HepG2 (cell line): Measurements from ENCODE around the gene SMAD7. TPM values are rescaled to one million over a fixed set of nuclear protein-coding genes. Genes with fewer than 3 reads are reported as not detected.

ENCODE experiments used
- ATAC-seq: fragments of 200-7000 bp; cut with Tn5 transposase; 3 replicates; pipeline ENCODE4 v1.9.1; 2020; ENCODE audit warnings: mild to moderate bottlenecking, moderate library complexity
- BruUV-seq: library from RNA; stranded (reverse); fragments of 400-500 nt; replicated peaks from 2 replicates; lab custom pipeline; 2021; lab: Mats Ljungman, UMichigan
- CTCF ChIA-PET: fragments of 300-600 bp; formaldehyde crosslinking; extraction: SDS; loops from one replicate; lab custom pipeline; 2021; ENCODE audit warnings: low total read pairs, inconsistent platforms, low intra/inter-chr PET ratio; lab: Yijun Ruan, JAX
- POLR2A ChIA-PET: fragments of 350-600 bp; sonication (Branson Sonifier 250); formaldehyde crosslinking; loops from one replicate; lab custom pipeline; 2020; ENCODE audit warnings: antibody characterized with exemption, inconsistent platforms; lab: Yijun Ruan, JAX
- DNase-seq: peaks from one replicate; pipeline ENCODE4 v3.0.0-alpha.2; 2015; ENCODE audit warnings: low spot score
- FAIRE-seq: peaks from 3 replicates; lab custom pipeline; 2011; peaks lifted over from hg19 to GRCh38; lab: Jason Lieb, UNC
- H2AFZ ChIP-seq: one replicate; pipeline ENCODE4 v1.6.1; 2011; ENCODE audit warnings: low read length, inconsistent platforms
- H3K27ac ChIP-seq: fragments of 300-600 bp; 3 replicates; pipeline ENCODE4 v1.8.0; 2011; ENCODE audit warnings: mixed run types, mild to moderate bottlenecking, mixed read lengths, low read length, inconsistent platforms; ENCODE audit not compliant: insufficient read depth; ENCODE audit errors: extremely low read length
- H3K27me3 ChIP-seq, 2 experiments: fragments of 200-600 bp in 1 of 2; 2 replicates in 1 of 2; 3 replicates in 1 of 2; pipeline versions ENCODE4 v1.6.0 to v1.8.0; 2011; ENCODE audit warnings: low read length in 2 of 2, mild to moderate bottlenecking in 2 of 2, moderate library complexity in 2 of 2, inconsistent platforms in 1 of 2; ENCODE audit not compliant: insufficient read depth in 2 of 2, control insufficient read depth in 1 of 2
- H3K36me3 ChIP-seq, 2 experiments: fragments of 200-600 bp in 1 of 2; replicated peaks in 1 of 2; 2 replicates in 1 of 2; 3 replicates in 1 of 2; pipeline versions ENCODE4 v1.5.1 to v1.8.0; 2011; ENCODE audit warnings: low read length in 2 of 2, inconsistent platforms in 1 of 2; ENCODE audit not compliant: insufficient read depth in 2 of 2, control insufficient read depth in 1 of 2
- H3K4me1 ChIP-seq: 2 replicates; pipeline ENCODE4 v1.5.1; 2012; ENCODE audit warnings: low read length, inconsistent platforms; ENCODE audit not compliant: insufficient read depth
- H3K4me2 ChIP-seq: 2 replicates; pipeline ENCODE4 v1.6.0; 2011; ENCODE audit warnings: low read depth, low read length, inconsistent platforms
- H3K4me3 ChIP-seq, 3 experiments: fragments of 200-600 bp in 1 of 3; sonication (generic), shearing (Covaris generic) in 1 of 3; replicated peaks in 1 of 3; 2 replicates each; pipeline ENCODE4 v1.5.1; 2011 to 2016; ENCODE audit warnings: low read length in 3 of 3, inconsistent platforms in 2 of 3, low read depth in 2 of 3, mild to moderate bottlenecking in 2 of 3, control low read depth in 1 of 3, mixed read lengths in 1 of 3; ENCODE audit not compliant: insufficient read depth in 1 of 3
- H3K79me2 ChIP-seq: one replicate; pipeline ENCODE4 v1.6.1; 2011; ENCODE audit warnings: low read length, inconsistent platforms; ENCODE audit not compliant: insufficient read depth
- H3K9ac ChIP-seq: 2 replicates; pipeline ENCODE4 v1.6.0; 2011; ENCODE audit warnings: mild to moderate bottlenecking, low read depth, low read length, inconsistent platforms; ENCODE audit not compliant: insufficient read depth
- H3K9me3 ChIP-seq: 2 replicates; pipeline ENCODE4 v1.5.1; 2012; ENCODE audit warnings: mild to moderate bottlenecking, low read length
- H4K20me1 ChIP-seq: 2 replicates; pipeline ENCODE4 v1.6.0; 2011; ENCODE audit warnings: inconsistent platforms, mild to moderate bottlenecking, low read length, moderate library complexity; ENCODE audit not compliant: insufficient read depth
- ARHGAP35 ChIP-seq: sonication (generic); formaldehyde crosslinking; IDR thresholded peaks from 2 replicates; pipeline ENCODE4 v1.9.0; 2022; ENCODE audit warnings: mild to moderate bottlenecking, inconsistent platforms, moderate library complexity, missing genetic modification reagents, borderline replicate concordance
- HMG20B ChIP-seq: conservative IDR thresholded peaks from 2 replicates; pipeline ENCODE4 v1.6.1; 2016; ENCODE audit warnings: missing genetic modification reagents, missing compliant biosample characterization
- HNF4G ChIP-seq, 2 experiments: sonication (generic) in 1 of 2; formaldehyde crosslinking in 1 of 2; IDR thresholded peaks; 2 replicates each; pipeline versions ENCODE4 v1.4.0 to v1.6.1; 2011 to 2020; ENCODE audit warnings: borderline replicate concordance in 2 of 2, low read depth in 2 of 2, mild to moderate bottlenecking in 2 of 2, low read length in 1 of 2, missing genetic modification reagents in 1 of 2, moderate library complexity in 1 of 2
- MTF2 ChIP-seq: sonication (generic); formaldehyde crosslinking; IDR thresholded peaks from 2 replicates; pipeline ENCODE4 v1.5.0; 2020; ENCODE audit warnings: missing genetic modification reagents, borderline replicate concordance
- NFE2L2 ChIP-seq: fragments of 150-350 bp; IDR thresholded peaks from 2 replicates; pipeline ENCODE4 v1.6.1; 2014; ENCODE audit warnings: low read length
- PBX3 ChIP-seq: sonication (generic); formaldehyde crosslinking; IDR thresholded peaks from 2 replicates; pipeline ENCODE4 v1.8.1; 2023; ENCODE audit warnings: missing genetic modification reagents, inconsistent platforms, borderline replicate concordance
- ZNF569 ChIP-seq: sonication (generic); formaldehyde crosslinking; IDR thresholded peaks from 2 replicates; pipeline ENCODE4 v1.5.0; 2020; ENCODE audit warnings: mild to moderate bottlenecking, missing genetic modification reagents, moderate library complexity, borderline replicate concordance
- WGBS: methylation state at CpG from one replicate; pipeline ENCODE4 v1.1.6; 2017; ENCODE audit warnings: low lambda C conversion rate; 5-methylcytosine and 5-hydroxymethylcytosine counted together
- in situ Hi-C: cut with HindIII; loops from 2 replicates; pipeline ENCODE4 v1.10.0; 2017; ENCODE audit warnings: low pct_unique_long_range_greater_than_20kb; ENCODE audit not compliant: extremely low pct_ligation_motif_present
- intact Hi-C: fragments of 100-400 bp; cut with micrococcal nuclease; formaldehyde crosslinking; loops from one replicate; pipeline ENCODE4 v1.10.0; 2022; ENCODE audit not compliant: unreplicated experiment
- polyA plus RNA-seq, 8 experiments: library from polyadenylated mRNA; depleted of rRNA in 3 of 8; stranded (reverse) in 7 of 8; unstranded in 1 of 8; fragments of >200 nt; fragmentation: Illumina TruSeq in 4 of 8; extraction: Trizol in 4 of 8; gene quantifications; 2 replicates each; pipeline versions ENCODE4 v1.2.1 to v1.2.3, GENCODE V29; 2011 to 2016; ENCODE audit warnings: low read depth in 4 of 8, missing spikeins in 1 of 8, mixed read lengths in 1 of 8; ENCODE audit not compliant: insufficient read depth in 1 of 8
- total RNA-seq, 5 experiments: library from RNA; depleted of rRNA; stranded (reverse); fragments of >200 nt; fragmentation: Illumina TruSeq; extraction: Trizol; gene quantifications; 2 replicates each; pipeline ENCODE4 v1.2.3, GENCODE V29; 2016; ENCODE audit warnings: low read depth in 1 of 5
- TF ChIP-seq, protein P1 (sequence below): sonication (generic); formaldehyde crosslinking; IDR thresholded peaks from 2 replicates; pipeline ENCODE4 v1.4.0; 2020; ENCODE audit warnings: missing genetic modification reagents
- TF ChIP-seq, protein P2 (sequence below): sonication (generic); formaldehyde crosslinking; IDR thresholded peaks from 2 replicates; pipeline ENCODE4 v1.5.1; 2020; ENCODE audit warnings: mild to moderate bottlenecking, missing genetic modification reagents, moderate library complexity
- TF ChIP-seq, protein P3 (sequence below): sonication (generic); formaldehyde crosslinking; IDR thresholded peaks from 2 replicates; pipeline ENCODE4 v1.5.0; 2020; ENCODE audit warnings: missing genetic modification reagents, mild to moderate bottlenecking, borderline replicate concordance
- TF ChIP-seq, protein P4 (sequence below): sonication (generic); formaldehyde crosslinking; IDR thresholded peaks from 2 replicates; pipeline ENCODE4 v1.4.0; 2020; ENCODE audit warnings: missing genetic modification reagents, borderline replicate concordance

Gene SMAD7
- total and polyA plus RNA-seq, 2 of the 13 experiments (the other 11 are each of a cell fraction or from before 2014, with no cell fraction given): 17.4 to 24.7 TPM

DNA sequence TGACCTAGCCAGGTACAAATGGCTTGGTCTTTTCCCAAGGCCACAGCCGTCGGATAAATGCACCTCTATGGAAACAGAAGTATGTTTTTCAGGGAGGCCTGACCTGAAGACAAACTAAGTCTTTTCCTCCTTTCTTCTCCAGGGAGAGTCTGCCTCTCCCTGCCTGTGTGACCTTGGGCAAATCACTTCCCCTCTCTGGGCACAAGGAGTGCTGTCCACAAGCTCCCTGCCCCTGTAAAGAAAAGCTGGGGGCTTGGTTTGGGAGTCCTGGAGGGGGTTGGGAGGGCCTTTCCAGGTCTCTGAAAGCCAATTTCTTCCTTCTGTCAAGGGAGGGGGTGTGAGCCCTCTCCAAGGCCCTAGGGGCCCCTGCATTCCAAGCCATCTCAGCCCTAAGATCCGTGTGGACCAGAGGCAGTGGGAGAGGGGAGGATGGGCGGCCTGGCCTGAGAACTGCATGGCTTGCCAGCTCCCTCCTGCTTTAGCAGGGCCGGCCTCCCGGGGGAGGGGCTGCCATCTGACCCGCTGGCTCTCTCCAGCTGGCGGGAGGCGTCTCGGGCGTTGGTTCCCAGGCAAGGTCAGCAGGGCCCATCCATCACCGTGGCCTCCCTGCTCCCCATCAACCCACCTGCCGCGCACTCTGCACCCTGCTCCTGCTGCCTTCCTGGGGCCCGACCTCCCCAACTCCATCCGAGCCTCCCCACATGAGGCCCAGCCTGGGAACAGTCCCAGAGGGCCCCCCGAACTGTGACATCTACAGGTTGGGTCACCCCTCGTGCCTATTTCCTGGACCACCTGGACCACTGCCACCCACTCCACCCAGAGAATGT is 61.4 kb downstream of the SMAD7 start:
- WGBS: 7% methylated on average over 3 of the region's 18 CpGs
- Histone ChIP-seq H3K79me2 (no peaks in the 10 kb centered on the region), H2AFZ (no peak overlapping the region), H3K4me1 (peaks cover 70% of the 10 kb centered on the region), H3K4me2 (peak overlapping the region; percentile 68), H3K36me3 (no peaks in the 10 kb centered on the region), H3K9ac (no peak overlapping the region; the same call in 1 of the 2 replicates), H3K4me3 (peak overlapping the region in 1 of 3 experiments; percentile 44; a peak in 1 of 6 replicates), H3K27me3 (no peaks in the 10 kb centered on the region; a peak in 2 of 5 replicates), H3K27ac (no peak overlapping the region), H4K20me1 (no peaks in the 10 kb centered on the region), H3K9me3 (no peaks in the 10 kb centered on the region)
- POLR2A ChIA-PET: interaction anchor here (0.9 kb wide), 1 partner anchor 10 kb away, joined by 4 read pairs; no protein-coding TSS in a partner anchor
- ATAC-seq: peak; percentile 30
- CTCF ChIA-PET: no interaction called here
- no TSS peak for BruUV-seq
- FAIRE-seq: no peak
- in situ Hi-C loops: no loop called here
- intact Hi-C loops: no loop called here
- DNase-seq: no peak
- TF ChIP-seq, protein P1, sequence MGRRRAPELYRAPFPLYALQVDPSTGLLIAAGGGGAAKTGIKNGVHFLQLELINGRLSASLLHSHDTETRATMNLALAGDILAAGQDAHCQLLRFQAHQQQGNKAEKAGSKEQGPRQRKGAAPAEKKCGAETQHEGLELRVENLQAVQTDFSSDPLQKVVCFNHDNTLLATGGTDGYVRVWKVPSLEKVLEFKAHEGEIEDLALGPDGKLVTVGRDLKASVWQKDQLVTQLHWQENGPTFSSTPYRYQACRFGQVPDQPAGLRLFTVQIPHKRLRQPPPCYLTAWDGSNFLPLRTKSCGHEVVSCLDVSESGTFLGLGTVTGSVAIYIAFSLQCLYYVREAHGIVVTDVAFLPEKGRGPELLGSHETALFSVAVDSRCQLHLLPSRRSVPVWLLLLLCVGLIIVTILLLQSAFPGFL (CRISPR knock-in tag): no peak
- TF ChIP-seq, protein P2, sequence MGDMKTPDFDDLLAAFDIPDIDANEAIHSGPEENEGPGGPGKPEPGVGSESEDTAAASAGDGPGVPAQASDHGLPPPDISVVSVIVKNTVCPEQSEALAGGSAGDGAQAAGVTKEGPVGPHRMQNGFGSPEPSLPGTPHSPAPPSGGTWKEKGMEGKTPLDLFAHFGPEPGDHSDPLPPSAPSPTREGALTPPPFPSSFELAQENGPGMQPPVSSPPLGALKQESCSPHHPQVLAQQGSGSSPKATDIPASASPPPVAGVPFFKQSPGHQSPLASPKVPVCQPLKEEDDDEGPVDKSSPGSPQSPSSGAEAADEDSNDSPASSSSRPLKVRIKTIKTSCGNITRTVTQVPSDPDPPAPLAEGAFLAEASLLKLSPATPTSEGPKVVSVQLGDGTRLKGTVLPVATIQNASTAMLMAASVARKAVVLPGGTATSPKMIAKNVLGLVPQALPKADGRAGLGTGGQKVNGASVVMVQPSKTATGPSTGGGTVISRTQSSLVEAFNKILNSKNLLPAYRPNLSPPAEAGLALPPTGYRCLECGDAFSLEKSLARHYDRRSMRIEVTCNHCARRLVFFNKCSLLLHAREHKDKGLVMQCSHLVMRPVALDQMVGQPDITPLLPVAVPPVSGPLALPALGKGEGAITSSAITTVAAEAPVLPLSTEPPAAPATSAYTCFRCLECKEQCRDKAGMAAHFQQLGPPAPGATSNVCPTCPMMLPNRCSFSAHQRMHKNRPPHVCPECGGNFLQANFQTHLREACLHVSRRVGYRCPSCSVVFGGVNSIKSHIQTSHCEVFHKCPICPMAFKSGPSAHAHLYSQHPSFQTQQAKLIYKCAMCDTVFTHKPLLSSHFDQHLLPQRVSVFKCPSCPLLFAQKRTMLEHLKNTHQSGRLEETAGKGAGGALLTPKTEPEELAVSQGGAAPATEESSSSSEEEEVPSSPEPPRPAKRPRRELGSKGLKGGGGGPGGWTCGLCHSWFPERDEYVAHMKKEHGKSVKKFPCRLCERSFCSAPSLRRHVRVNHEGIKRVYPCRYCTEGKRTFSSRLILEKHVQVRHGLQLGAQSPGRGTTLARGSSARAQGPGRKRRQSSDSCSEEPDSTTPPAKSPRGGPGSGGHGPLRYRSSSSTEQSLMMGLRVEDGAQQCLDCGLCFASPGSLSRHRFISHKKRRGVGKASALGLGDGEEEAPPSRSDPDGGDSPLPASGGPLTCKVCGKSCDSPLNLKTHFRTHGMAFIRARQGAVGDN: peak; percentile 69
- no peak for TF ChIP-seq NFE2L2
- no peak for TF ChIP-seq HMG20B (CRISPR knock-in tag)
- TF ChIP-seq, protein P3, sequence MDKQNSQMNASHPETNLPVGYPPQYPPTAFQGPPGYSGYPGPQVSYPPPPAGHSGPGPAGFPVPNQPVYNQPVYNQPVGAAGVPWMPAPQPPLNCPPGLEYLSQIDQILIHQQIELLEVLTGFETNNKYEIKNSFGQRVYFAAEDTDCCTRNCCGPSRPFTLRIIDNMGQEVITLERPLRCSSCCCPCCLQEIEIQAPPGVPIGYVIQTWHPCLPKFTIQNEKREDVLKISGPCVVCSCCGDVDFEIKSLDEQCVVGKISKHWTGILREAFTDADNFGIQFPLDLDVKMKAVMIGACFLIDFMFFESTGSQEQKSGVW (CRISPR knock-in tag): no peak
- no peak for TF ChIP-seq HNF4G (IDR thresholded peaks at IDR 0.05; ENCODE audit: borderline replicate concordance, low read depth, low read length)
- no peak for TF ChIP-seq HNF4G (CRISPR knock-in tag; IDR thresholded peaks at IDR 0.05; ENCODE audit: borderline replicate concordance, low read depth)
- no peak for TF ChIP-seq ZNF569 (CRISPR knock-in tag)
- no peak for TF ChIP-seq PBX3
- TF ChIP-seq MTF2: no peak
- TF ChIP-seq, protein P4, sequence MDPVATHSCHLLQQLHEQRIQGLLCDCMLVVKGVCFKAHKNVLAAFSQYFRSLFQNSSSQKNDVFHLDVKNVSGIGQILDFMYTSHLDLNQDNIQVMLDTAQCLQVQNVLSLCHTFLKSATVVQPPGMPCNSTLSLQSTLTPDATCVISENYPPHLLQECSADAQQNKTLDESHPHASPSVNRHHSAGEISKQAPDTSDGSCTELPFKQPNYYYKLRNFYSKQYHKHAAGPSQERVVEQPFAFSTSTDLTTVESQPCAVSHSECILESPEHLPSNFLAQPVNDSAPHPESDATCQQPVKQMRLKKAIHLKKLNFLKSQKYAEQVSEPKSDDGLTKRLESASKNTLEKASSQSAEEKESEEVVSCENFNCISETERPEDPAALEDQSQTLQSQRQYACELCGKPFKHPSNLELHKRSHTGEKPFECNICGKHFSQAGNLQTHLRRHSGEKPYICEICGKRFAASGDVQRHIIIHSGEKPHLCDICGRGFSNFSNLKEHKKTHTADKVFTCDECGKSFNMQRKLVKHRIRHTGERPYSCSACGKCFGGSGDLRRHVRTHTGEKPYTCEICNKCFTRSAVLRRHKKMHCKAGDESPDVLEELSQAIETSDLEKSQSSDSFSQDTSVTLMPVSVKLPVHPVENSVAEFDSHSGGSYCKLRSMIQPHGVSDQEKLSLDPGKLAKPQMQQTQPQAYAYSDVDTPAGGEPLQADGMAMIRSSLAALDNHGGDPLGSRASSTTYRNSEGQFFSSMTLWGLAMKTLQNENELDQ (CRISPR knock-in tag): no peak
- TF ChIP-seq ARHGAP35 (CRISPR knock-in tag): no peak
